ENCODE data around the gene RAD51B. TPM values are rescaled to one million over a fixed set of nuclear protein-coding genes. Genes with fewer than 3 reads are reported as not detected.

RAD51B gene
- total and polyA plus RNA-seq, 2 donors (not counting 1 experiment from before 2014, with no cell fraction given): 4.6 to 16.3 TPM

- no peak overlapping the region for H3K27ac ChIP-seq (ENCODE audit: insufficient read depth, low read length)
- no peak overlapping the region for H3K4me3 ChIP-seq (replicated peaks in 1 of 4; ENCODE audit: control extremely low read depth in 1 of 4, insufficient read depth in 1 of 4, low read depth in 3 of 4, low read length in 4 of 4)
- no peaks in the 10 kb centered on the region for H3K9me3 ChIP-seq (ENCODE audit: control insufficient read depth, insufficient read depth, low read depth, low read length)
- H3K79me2 ChIP-seq (ENCODE audit: control insufficient read depth, insufficient read depth, low read length): no peaks in the 10 kb centered on the region
- H4K20me1 ChIP-seq (ENCODE audit: control insufficient read depth, extremely low read depth, insufficient read depth, low read length): no peaks in the 10 kb centered on the region
- H3K4me2 ChIP-seq (ENCODE audit: extremely low read depth, insufficient read depth, low read length): no peak overlapping the region
- no peaks in the 10 kb centered on the region for H3K36me3 ChIP-seq (ENCODE audit: control insufficient read depth, insufficient read depth, low read length)
- H2AFZ ChIP-seq (ENCODE audit: low read length): no peak overlapping the region
- no peak overlapping the region for H3K9ac ChIP-seq (ENCODE audit: insufficient read depth, low read length)
- H3K27me3 ChIP-seq (ENCODE audit: control insufficient read depth, insufficient read depth, low read length): no peaks in the 10 kb centered on the region
- H3K4me1 ChIP-seq (ENCODE audit: control insufficient read depth, extremely low read depth, insufficient read depth, low read length): no peaks in the 10 kb centered on the region
- no peak for TF ChIP-seq EZH2 (IDR thresholded peaks at IDR 0.05; ENCODE audit: low read length, missing control alignments)
- no peak for TF ChIP-seq CTCF (conservative IDR thresholded peaks at IDR 0.05 in 1 of 2, IDR thresholded peaks at IDR 0.05 in 1 of 2; ENCODE audit: low read depth in 1 of 2, low read length in 2 of 2)
- DNase-seq (ENCODE audit: low read depth in 2 of 2): no peak
Measured at GRCh38 chr14:68724914-68725313, 905.3 kb downstream of the RAD51B start.

GRCh38 chr14:68726093-68726695, 906.6 kb downstream of the RAD51B start:
- H3K4me2 ChIP-seq (ENCODE audit: extremely low read depth, insufficient read depth, low read length): no peak overlapping the region
- H3K9me3 ChIP-seq (ENCODE audit: control insufficient read depth, insufficient read depth, low read depth, low read length): no peaks in the 10 kb centered on the region
- H3K4me3 ChIP-seq (replicated peaks in 1 of 4; ENCODE audit: control extremely low read depth in 1 of 4, insufficient read depth in 1 of 4, low read depth in 3 of 4, low read length in 4 of 4): no peak overlapping the region
- H3K27me3 ChIP-seq (ENCODE audit: control insufficient read depth, insufficient read depth, low read length): no peaks in the 10 kb centered on the region
- H2AFZ ChIP-seq (ENCODE audit: low read length): no peak overlapping the region
- TF ChIP-seq EZH2 (IDR thresholded peaks at IDR 0.05; ENCODE audit: low read length, missing control alignments): no peak
- TF ChIP-seq CTCF (conservative IDR thresholded peaks at IDR 0.05 in 1 of 2, IDR thresholded peaks at IDR 0.05 in 1 of 2; ENCODE audit: low read depth in 1 of 2, low read length in 2 of 2): no peak
- H3K36me3 ChIP-seq (ENCODE audit: control insufficient read depth, insufficient read depth, low read length): no peaks in the 10 kb centered on the region
- no peak overlapping the region for H3K27ac ChIP-seq (ENCODE audit: insufficient read depth, low read length)
- DNase-seq (ENCODE audit: low read depth in 2 of 2): no peak
- H4K20me1 ChIP-seq (ENCODE audit: control insufficient read depth, extremely low read depth, insufficient read depth, low read length): no peaks in the 10 kb centered on the region
- H3K79me2 ChIP-seq (ENCODE audit: control insufficient read depth, insufficient read depth, low read length): no peaks in the 10 kb centered on the region
- H3K9ac ChIP-seq (ENCODE audit: insufficient read depth, low read length): no peak overlapping the region
- H3K4me1 ChIP-seq (ENCODE audit: control insufficient read depth, extremely low read depth, insufficient read depth, low read length): no peaks in the 10 kb centered on the region

GRCh38 chr14:68727315-68728047, 907.9 kb downstream of the RAD51B start:
- H3K9ac ChIP-seq (ENCODE audit: insufficient read depth, low read length): no peak overlapping the region
- no peaks in the 10 kb centered on the region for H3K36me3 ChIP-seq (ENCODE audit: control insufficient read depth, insufficient read depth, low read length)
- no peak overlapping the region for H3K27ac ChIP-seq (ENCODE audit: insufficient read depth, low read length)
- TF ChIP-seq EZH2 (IDR thresholded peaks at IDR 0.05; ENCODE audit: low read length, missing control alignments): no peak
- TF ChIP-seq CTCF (conservative IDR thresholded peaks at IDR 0.05 in 1 of 2, IDR thresholded peaks at IDR 0.05 in 1 of 2; ENCODE audit: low read depth in 1 of 2, low read length in 2 of 2): no peak
- no peaks in the 10 kb centered on the region for H3K27me3 ChIP-seq (ENCODE audit: control insufficient read depth, insufficient read depth, low read length)
- no peak for DNase-seq (ENCODE audit: low read depth in 2 of 2)
- no peaks in the 10 kb centered on the region for H4K20me1 ChIP-seq (ENCODE audit: control insufficient read depth, extremely low read depth, insufficient read depth, low read length)
- H3K4me3 ChIP-seq (replicated peaks in 1 of 4; ENCODE audit: control extremely low read depth in 1 of 4, insufficient read depth in 1 of 4, low read depth in 3 of 4, low read length in 4 of 4): no peak overlapping the region
- no peaks in the 10 kb centered on the region for H3K79me2 ChIP-seq (ENCODE audit: control insufficient read depth, insufficient read depth, low read length)
- no peaks in the 10 kb centered on the region for H3K4me1 ChIP-seq (ENCODE audit: control insufficient read depth, extremely low read depth, insufficient read depth, low read length)
- H2AFZ ChIP-seq (ENCODE audit: low read length): no peak overlapping the region
- H3K4me2 ChIP-seq (ENCODE audit: extremely low read depth, insufficient read depth, low read length): no peak overlapping the region
- H3K9me3 ChIP-seq (ENCODE audit: control insufficient read depth, insufficient read depth, low read depth, low read length): no peaks in the 10 kb centered on the region
